ENCODE measurements around the gene CHI3L1.

Gene CHI3L1

GRCh38 chr1:203129501-203130231 is 56.8 kb downstream of the CHI3L1 start:
- peak; percentile 25 for DNase-seq
